Endometrium (tissue), 2 donors: ENCODE measurements around the gene CCDC70.
"Not testable (repeated sequence)": the region's sequence is repeated elsewhere in the genome, so short reads cannot be mapped to it uniquely, and the experiment has no call there.

Source experiments
- FAIRE-seq: peaks from 2 replicates; lab custom pipeline; 2012; peaks lifted over from hg19 to GRCh38; lab: Jason Lieb, UNC
- donor health status: control.
- donor health status: control.

The CCDC70 gene

DNA sequence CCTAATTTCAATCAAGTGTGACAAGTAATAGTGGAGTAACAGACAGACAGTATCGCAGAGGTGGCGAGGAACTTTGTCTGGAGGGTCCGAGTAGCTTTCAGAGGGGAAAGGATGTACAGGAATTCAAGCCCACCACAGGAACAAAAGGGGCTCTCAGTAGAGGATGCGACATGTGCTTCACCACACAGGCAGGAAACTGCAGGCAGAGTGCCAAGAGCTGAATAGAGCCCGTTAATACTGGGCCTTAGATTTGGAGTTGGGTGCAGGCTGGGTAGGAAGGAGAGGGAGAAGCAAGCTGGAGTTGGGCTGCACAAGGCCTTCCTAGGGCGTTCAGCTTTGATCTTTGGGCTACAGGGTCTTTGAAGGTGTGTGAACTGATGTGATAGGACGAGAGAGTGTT, 1.2 kb downstream of the CCDC70 start:
- FAIRE-seq: no peak

DNA sequence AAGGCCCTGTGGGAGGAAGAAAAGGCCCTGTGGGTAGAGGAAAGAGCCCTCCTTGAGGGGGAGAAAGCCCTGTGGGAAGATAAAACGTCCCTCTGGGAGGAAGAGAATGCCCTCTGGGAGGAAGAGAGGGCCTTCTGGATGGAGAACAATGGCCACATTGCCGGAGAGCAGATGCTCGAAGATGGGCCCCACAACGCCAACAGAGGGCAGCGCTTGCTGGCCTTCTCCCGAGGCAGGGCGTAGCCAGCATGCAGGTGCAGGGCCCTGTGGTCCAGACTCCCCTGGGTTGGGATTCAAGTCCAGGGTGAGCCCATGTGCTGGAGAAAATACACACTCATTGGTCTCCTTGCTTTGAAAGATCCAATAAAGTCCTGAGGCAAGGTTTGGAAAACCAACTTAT, 4.1 kb downstream of the CCDC70 start:
- FAIRE-seq: no peak

DNA sequence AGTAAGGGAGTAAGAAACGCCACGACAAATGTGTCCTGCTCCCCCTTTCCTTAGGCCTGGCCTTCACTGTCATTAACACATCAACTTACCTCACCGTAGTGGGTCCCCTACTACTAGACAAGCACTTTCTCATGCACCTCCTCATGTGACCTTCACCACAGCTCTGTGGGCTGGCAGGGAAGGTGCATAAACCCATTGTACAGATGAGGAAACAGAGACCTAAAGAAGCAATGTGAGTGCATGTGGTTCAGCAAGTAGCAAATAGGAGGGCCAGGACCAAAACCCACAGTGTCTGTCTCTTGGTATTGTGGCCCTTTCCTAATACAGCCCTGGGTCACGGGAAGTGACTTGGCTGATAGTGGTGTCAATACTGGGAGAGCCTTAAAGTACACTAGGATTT, 5.3 kb downstream of the CCDC70 start:
- FAIRE-seq: no peak

DNA sequence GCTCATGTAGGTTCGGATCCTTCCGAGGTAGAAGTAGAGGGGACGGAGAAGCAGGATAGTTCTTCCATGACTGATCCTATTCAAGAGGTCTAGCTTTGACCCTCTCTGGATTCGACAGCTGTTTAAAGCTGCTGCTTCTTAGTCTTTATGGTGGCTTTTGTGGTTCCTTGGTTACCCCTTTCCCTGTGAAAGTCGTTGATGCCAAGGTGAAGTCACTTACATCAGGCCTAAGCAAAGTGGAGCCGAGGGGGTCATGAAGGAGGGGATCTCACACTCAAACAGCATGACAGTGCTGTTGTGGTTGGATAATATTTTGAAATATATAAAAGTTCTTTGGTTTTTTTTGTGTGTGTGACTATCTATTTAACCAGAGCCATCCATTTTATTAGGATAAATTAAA, 8.1 kb downstream of the CCDC70 start:
- no peak for FAIRE-seq

DNA sequence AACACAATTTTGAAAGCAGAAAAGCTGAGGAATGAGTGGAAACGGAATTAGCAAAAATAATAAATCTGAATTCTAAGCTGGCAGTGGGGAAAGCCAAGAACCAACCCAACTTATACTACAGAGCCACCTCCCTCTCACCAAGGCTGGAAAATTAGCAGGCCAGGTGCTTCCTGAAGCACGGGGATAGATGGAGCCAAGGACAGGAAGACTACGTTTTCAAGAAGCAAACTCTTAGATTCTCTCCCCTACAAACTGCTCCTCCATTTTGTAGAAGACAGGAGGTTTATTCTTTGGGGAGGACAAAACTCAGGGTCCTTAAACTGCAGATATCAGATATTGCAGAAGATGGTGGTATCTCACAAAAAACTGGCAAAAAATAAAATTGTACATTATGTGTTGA, 8.8 kb downstream of the CCDC70 start:
- FAIRE-seq: no peak

DNA sequence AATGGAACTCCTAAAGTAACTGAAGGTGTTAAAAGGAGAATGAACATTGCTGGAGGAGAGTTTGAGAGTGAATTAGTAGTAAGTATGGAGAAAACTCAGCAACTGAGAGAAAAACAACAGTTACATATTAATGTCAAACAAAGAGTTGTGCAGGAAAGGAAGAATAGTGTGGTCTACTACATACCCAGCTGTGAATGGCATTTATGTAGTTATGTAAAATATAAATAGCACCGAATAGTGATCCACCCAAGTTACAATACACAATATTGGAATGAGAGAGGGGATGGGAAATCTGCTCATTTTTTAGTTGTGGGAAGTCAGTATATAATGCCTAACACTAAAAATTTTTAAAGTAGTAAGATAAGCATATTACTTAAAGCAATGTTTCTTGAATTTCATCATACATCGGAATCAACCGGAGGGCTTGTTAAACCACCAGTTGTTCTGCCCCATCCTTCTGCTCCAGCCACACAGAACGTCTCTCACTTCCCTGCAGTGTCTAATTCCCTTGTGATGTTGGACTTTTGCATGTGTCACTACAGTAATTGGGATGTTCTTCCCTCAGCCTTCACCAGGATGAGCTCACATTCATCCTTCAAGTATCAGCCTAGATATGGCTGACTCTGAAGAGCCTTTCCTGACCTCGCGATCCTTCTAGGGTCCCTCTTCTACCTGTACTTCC, 11.5 kb downstream of the CCDC70 start:
- FAIRE-seq: no peak

DNA sequence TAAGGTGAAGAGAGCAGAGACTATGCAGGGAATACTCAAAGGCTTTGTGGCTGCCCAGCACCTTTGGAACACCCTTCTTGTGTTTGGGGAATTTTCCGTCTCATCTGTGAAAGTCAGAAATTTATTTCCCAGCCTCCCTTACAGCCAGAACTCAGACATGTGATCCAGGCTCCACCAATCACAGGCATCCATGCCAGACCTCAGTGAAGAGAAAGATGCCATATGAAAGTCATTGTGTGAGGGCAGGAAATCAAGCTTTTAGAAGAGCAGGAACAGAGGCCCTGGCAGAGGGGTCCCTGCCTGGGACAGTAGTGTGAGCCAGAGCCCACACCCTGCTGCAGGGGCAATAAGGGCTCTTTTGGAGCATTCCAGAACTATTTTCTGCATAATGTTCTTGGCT, 12.1 kb downstream of the CCDC70 start:
- FAIRE-seq: no peak

DNA sequence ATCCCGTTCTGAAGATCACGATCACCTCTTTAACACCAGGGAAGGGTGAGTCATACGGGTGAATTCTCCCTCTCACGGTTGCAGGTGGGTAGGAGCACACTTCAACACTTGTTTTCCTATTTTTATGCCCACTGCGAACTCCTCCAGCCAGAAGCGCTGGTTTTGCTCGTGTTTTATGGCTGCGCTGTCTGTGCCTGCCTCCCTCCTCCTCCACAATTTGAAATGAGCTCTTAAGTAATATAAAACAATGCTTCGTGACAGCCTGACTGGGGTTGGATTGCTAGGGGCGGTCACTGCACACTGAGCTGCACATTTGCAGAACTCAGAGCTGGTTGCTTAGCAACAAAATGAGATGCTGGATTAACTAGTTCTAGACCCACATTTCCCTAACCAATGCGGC, 12.9 kb downstream of the CCDC70 start:
- FAIRE-seq: no peak

DNA sequence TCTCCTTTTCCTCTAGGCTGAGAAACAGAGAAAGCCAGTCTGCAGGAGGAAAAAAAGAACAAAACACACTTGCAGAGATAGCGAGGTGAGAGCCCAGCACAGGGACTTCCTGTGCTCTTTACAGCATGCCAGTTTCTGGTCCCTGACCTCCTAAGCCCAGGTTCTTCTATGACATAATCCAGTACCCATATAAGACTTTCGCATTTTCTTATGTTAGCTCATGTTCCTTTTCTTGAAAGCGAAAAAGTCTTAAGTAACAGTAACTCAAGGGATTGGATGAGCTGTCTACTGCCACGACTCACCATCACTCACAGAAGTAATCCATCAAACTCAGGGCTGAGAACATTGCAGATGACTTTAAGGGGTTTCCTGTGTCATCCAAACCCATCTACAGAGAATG, 17.4 kb downstream of the CCDC70 start:
- no peak for FAIRE-seq

DNA sequence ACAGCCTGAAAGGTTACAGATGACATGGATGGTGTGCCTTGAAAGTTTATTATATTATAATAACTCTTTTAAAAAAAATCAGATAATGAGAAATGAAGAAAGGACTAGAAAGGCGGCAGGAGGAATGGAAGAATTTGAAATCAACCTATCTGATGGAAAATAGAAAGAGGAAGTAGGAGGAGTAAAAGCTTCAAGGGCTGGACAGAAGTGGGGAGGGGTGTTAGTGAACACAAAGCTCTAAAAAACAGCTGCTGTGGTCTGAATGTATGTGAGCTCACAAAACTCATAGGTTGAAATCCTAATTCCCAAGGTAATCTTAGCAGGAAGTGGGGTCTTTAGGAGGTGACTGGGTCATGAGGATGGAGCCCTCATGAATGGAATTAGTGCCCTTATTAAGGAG, 19.5 kb downstream of the CCDC70 start:
- no peak for FAIRE-seq

DNA sequence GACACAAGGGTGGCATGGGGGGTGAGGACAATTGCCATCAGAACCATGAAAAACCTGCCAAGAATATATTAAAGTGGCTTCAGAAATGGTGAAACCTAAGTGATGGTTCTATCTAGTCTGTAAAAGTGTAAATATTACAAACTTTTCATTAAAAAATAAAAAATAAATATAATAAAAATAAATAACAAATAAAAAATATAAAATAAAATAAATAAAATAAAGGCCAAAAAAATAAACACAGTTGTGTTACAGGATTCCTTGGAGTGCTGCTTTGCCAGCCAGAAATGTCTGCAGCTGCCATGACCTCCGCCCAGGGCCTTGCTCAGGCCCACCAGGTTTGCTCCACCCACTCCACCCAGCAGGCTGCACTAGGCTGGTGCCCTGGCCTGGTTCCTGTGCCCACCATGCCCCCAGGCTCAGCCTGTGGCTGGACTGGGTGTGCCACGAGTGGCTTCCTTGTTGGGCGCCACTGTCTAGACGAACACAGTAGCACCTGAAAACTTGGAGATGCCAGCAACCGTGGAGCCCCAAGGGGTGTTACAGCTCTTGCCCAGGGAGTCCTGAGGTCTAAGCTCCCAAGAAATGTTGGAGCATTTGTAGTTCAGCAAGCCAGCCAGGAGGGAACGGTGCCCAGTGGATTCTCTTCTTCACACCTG, 20.9 kb downstream of the CCDC70 start:
- no peak for FAIRE-seq

DNA sequence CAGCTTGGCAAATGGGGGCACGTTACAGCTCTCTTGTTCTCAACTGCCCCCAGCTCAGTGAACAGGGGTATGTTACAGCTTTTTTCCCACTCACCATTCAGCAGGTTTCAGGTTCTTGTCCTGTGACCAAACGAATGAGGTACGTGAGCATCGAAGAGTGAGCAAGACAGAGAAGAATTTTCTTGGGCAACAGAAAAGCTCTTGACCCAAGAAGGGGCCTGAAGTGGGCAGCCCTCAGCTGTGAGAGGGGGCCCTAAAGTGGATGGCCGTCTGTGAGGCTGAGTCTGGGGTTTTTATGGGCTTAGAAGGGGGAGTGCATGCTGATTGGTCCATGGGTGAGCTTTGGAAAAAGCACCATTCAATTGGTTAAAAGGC, 21.4 kb downstream of the CCDC70 start:
- FAIRE-seq: no peak

DNA sequence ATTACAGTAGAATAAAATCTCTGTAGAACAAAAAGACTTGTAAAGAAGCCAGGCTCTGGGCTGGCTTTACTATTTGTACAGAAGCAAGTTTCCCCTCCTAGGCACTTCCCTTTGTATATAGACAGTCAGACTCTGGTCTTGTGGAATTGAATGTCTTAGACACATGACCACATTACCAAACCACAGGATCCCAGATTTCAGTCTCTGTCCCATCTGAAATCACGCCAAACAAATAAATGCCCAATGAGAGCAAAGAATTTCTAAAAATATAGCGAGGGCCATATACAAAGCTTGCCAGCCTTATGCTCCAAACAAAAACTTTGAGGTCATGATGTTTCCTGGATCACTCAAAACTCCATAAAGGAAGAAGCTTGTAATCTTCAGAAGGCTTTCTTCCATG, 23.9 kb downstream of the CCDC70 start:
- no peak for FAIRE-seq

DNA sequence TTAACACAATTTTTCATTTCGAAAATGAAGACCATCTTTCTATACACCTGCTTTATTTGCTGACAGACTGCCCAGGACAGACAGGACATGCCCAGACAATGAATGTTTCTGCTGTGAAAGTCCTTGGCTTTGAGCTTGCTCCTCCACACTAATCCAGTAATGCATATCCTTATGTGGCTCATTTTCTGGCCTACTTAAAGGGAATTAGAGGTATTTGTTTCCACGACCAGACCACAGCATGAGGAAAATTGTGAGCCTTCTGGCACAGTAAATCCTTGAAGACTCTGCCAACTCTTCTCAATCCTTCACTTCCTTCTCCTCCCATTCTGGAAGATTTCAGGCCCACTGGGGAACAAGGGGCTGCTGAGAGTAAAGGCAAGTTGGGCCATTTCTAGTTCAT, 25.7 kb downstream of the CCDC70 start:
- FAIRE-seq: no peak

DNA sequence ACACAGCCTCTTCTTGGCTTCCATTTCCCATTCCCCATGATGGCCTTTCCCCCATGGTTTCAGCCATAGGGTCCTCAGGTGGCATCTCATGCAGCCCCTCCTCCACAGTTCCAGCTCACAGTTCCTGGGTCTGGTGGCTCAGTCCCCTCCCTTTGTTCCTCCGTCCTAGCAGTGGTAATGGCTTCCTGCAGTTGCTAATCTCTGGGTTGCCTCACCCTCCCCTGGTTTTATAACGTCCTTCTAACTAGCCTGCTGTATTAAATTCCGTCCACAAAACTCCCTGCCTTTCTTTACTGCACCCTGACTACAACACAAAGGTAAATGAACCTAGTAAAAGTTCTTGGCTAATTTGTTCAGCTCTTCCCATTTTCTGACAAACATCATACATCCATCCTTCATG, 30.9 kb downstream of the CCDC70 start:
- no peak for FAIRE-seq

DNA sequence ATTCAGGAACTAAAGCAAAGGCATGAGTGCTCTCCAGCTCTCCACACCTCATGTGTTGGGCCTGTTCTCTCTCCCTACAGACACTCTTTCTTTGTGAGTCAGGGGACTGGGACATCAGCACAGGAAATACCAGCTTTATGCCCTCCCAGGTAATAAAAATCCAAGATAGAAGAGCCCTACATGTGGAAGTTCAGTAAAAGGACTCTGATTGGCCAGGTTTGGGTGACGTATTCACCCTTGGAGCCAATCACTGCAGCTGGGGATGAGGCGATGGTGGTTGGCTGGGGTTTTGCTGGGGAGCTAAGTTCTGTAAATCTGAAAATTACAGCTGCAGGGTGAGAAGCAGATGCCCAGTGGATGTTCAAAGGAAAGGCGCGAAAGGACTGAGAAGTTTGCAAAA, 32.5 kb downstream of the CCDC70 start:
- no peak for FAIRE-seq

DNA sequence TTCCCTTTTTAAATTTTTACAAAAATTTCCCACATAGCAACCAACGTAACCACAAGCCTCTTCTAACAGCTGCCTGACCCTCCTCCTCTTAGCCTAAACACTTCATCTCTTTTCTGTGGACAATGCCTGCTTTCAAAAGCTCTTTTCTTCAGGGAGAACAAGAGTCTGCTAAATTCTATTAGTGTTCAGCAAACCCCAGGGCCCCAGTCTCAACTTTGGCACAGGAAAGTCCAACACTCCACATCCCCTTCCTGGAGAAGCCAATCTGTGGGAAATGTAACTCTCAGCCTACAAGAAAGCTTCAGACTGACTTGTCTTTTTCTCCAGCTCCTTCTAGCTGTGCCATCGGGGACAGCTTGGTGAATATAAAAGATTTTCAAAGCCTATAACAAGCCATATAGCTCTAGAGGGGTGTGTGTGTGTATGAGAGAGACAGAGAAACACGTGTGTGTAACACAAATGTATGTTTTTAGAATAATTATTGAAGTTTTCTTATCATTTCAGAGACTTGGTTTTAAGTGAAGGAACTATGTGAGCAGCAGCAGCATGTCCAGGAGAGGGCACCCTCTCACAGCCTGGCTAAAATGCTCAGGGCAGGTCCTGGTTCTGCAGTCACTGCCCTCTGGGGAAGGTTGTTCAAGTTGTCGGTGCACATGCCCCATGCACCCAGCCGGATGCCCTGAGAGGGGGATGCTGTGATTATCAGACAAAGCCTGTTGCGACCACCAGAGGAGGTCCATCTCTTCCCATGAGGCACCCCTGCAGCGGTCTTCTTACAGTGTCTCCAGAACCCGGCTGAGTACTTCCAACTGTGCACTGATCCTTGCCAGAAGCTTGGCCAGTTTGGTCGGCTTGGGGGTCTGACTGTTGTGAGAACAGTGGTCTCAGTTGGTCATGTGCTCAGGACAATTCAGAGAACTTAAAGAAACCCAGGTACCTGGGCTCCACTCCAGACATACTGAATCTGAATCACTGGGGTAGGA, 34.4 kb downstream of the CCDC70 start:
- no peak for FAIRE-seq

DNA sequence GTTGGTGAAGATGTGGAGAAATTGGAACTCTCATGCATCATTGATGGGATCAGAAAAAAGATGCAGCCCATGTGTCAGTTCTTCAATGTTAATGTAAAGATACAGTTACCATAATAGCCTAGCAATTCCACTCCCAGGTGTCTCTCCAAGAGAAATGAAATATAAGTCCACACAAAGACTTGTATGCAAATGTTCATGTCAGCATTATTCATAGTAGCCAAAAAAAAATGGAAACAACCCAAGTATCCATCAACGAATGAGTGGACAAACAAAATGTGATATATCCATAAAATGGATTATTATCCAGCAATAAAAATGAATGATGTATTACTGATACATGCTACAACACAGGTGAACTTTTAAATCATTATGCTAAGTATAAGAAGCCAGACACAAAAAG, 38.7 kb downstream of the CCDC70 start:
- FAIRE-seq: no peak

DNA sequence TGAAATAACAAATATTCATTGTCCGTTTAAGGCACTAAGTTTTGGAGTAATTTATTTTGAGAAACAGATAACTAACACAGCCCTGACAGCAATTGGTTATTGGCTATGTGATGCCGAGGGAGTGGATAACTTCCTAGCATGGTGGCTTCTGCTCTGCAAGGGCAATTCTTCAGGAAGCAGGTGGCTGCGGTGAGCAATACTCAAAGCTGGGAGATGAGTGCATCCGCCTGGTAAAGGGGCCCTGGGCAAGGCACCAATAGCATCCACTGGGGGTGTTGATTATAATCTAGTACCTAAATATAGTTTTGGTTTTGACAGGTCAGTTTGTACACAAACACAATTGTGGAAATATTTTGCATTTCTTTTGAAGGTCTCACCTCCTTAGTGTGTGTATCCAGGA, 41.0 kb downstream of the CCDC70 start:
- no peak for FAIRE-seq

DNA sequence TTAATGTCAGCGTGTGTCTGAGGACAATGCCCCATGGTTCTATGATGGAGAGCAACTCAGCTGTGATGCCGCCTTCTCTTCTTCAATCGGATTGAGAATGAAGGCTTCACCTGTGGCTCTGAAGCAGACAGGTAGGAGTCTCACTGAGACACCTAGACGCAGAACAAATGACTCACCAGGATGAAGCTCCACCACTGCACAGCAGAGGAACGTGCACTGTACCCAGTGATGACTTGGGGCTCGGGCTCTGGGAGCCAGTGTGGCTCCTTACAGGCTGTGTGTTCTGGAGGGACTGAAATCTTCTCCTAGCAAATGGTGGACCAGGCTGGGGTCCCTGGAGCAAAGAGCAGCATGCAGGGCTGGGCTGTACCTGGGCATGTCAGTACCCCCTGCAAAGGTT, 44.0 kb downstream of the CCDC70 start:
- FAIRE-seq: no peak

DNA sequence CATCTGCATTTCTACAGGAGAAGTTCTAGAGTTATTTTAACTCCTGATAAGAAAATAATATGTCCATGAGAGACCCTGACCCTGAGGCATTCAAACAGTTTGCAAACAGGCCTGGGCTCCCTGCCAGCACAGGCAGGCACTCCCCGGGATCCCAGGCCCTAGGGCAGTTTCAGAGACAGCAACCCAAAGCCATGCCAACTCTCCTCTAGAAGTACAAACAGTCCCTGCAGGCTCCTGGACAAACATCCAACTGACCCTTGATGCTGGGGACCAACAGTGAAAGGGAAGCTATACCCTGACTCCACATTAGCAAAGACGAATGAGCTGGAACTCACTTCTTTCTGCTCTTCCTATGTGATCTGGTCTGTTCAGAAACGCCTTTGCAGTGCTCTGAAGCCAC, 44.8 kb downstream of the CCDC70 start:
- no peak for FAIRE-seq

DNA sequence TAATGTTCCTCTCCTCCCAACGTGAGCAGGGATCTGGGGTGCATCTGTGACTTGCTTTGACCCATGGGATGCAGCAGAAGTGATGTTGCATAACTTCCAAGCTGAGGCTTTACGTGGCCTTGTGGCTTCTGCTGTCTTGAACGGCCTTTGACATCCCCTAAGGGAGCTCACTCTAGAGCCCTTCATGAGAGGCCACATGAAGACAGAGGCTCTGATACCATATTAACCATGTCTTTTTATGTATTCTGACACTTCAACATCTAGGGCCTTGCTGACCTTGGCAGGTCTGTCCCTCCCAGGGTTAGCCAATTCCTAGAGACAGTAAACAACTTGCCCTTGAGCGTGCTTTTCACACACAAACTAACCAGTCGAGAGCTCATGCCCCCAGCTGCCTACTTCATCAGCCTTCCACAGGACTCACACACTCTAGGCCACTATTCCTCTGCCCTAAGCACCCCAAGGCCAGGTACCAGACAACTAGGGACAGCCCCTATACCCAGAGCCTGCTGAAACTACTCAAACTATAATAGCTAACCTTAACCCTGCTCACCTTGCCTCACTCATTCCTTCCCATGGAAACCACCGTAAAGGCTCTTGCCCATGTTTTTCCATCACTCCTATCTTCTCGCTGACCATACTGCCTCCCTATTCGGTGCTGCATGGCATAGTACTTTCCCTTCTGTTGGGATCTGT, 45.4 kb downstream of the CCDC70 start:
- FAIRE-seq: no peak

DNA sequence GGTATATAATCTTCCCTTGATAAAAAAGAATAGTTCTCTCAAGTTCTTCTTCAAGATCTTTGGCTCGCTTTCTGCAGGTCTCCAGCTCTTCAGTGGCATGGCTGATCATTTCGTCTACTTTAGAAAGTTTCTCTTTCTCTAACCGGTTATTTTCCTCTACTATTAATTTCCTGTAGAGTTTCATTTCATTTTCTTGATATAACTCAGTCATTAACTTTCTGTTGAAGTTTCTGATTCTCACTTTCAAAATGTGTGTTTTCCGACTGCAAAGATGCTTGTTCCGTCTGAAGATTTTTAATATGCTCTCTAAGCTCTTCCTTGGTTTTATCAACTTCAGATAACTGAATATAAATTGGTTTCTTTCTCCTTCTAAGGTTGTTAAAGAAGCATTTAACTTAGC, 47.5 kb downstream of the CCDC70 start:
- not testable (repeated sequence) for FAIRE-seq
